Measurements from ENCODE around the gene FAM185A. TPM values are rescaled to one million over a fixed set of nuclear protein-coding genes. Genes with fewer than 3 reads are reported as not detected.

The FAM185A gene
- total RNA-seq, 1 experiment from 2014 or later, result 12.8 TPM

DNA sequence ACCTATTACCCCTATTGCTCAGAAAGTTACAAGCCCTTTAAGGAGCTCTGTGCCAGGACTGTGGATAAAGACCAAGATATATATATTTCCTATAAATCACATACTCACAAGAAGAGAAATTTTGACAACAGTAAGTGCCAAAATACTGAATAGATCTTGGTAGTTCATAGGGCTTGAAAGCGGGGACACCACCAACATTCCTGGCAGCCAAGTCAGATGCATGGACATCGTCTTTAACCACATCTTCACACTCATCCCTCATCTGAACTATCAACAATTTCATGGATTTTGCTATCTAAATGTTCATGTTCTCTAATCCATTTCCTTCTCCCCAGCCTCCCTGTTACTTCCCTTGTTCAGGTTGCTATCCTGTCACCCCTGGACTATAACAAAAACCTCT, 96.5 kb downstream of the FAM185A start:
- ChIA-PET POLR2A (no interaction called here), CTCF (no interaction called here)
- TF ChIP-seq, protein P1, sequence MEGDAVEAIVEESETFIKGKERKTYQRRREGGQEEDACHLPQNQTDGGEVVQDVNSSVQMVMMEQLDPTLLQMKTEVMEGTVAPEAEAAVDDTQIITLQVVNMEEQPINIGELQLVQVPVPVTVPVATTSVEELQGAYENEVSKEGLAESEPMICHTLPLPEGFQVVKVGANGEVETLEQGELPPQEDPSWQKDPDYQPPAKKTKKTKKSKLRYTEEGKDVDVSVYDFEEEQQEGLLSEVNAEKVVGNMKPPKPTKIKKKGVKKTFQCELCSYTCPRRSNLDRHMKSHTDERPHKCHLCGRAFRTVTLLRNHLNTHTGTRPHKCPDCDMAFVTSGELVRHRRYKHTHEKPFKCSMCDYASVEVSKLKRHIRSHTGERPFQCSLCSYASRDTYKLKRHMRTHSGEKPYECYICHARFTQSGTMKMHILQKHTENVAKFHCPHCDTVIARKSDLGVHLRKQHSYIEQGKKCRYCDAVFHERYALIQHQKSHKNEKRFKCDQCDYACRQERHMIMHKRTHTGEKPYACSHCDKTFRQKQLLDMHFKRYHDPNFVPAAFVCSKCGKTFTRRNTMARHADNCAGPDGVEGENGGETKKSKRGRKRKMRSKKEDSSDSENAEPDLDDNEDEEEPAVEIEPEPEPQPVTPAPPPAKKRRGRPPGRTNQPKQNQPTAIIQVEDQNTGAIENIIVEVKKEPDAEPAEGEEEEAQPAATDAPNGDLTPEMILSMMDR (IDR thresholded peaks at IDR 0.05; ENCODE audit: insufficient read depth in 1 of 2, low read depth in 1 of 2, low read length in 1 of 2, severe bottlenecking in 1 of 2, unreplicated experiment in 1 of 2), result no peak
- H3K4me1 Mint-ChIP-seq (ENCODE audit: low read depth, unreplicated experiment), result no peaks in the 10 kb centered on the region
- no TSS peak for BruUV-seq (replicated peaks)
- H3K4me3 Mint-ChIP-seq (ENCODE audit: unreplicated experiment), result no peak overlapping the region
- Histone ChIP-seq H3K27me3 (replicated peaks; ENCODE audit: control insufficient read depth, insufficient read depth, low read length) (no peaks in the 10 kb centered on the region), H3K4me1 (no peaks in the 10 kb centered on the region), H3K9me3 (no peaks in the 10 kb centered on the region), H3K4me3 (ENCODE audit: low read depth, low read length) (no peak overlapping the region), H3K36me3 (ENCODE audit: control insufficient read depth, insufficient read depth, low read length) (no peaks in the 10 kb centered on the region)
- H3K27ac Mint-ChIP-seq (ENCODE audit: unreplicated experiment), result no peak overlapping the region
- DNase-seq, result no peak
- H3K9me3 Mint-ChIP-seq (ENCODE audit: unreplicated experiment), result no peaks in the 10 kb centered on the region
- H3K27me3 Mint-ChIP-seq (ENCODE audit: insufficient read depth, unreplicated experiment), result no peaks in the 10 kb centered on the region
- no peaks in the 10 kb centered on the region for H3K36me3 Mint-ChIP-seq (ENCODE audit: insufficient read depth, unreplicated experiment)
- intact Hi-C loops (cut with micrococcal nuclease; ENCODE audit: unreplicated experiment), result no loop called here

DNA sequence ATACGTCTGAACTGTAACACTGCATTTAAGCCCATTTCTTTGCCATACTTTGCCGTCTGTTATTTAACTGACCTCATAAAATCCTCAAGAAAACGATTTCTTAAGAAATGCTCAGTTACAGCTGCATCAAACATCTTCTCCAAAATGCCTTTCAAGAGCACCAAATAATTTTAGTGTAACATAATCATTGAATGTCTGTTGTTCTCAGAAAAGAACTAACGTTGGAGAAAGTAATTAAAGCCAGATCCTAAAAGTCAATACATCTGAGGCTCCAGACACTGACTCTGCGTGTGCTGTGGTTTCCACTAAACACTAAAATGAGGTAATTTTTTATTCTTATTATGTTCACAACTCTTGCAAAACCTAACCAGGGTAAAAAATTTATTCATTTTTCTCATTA, 100.3 kb downstream of the FAM185A start:
- Mint-ChIP-seq H3K9me3 (ENCODE audit: unreplicated experiment) (no peaks in the 10 kb centered on the region), H3K4me1 (ENCODE audit: low read depth, unreplicated experiment) (no peaks in the 10 kb centered on the region), H3K27me3 (ENCODE audit: insufficient read depth, unreplicated experiment) (peaks cover 9% of the 10 kb centered on the region), H3K27ac (ENCODE audit: unreplicated experiment) (no peak overlapping the region), H3K4me3 (ENCODE audit: unreplicated experiment) (no peak overlapping the region), H3K36me3 (ENCODE audit: insufficient read depth, unreplicated experiment) (no peaks in the 10 kb centered on the region)
- Histone ChIP-seq H3K27me3 (replicated peaks; ENCODE audit: control insufficient read depth, insufficient read depth, low read length) (no peaks in the 10 kb centered on the region), H3K4me3 (ENCODE audit: low read depth, low read length) (no peak overlapping the region), H3K4me1 (no peaks in the 10 kb centered on the region), H3K36me3 (ENCODE audit: control insufficient read depth, insufficient read depth, low read length) (no peaks in the 10 kb centered on the region), H3K9me3 (no peaks in the 10 kb centered on the region)
- BruUV-seq (replicated peaks), result no TSS peak
- CTCF ChIA-PET, result no interaction called here
- POLR2A ChIA-PET, result no interaction called here
- TF ChIP-seq, protein P1 (IDR thresholded peaks at IDR 0.05; ENCODE audit: insufficient read depth in 1 of 2, low read depth in 1 of 2, low read length in 1 of 2, severe bottlenecking in 1 of 2, unreplicated experiment in 1 of 2), result no peak
- intact Hi-C loops (cut with micrococcal nuclease; ENCODE audit: unreplicated experiment), result no loop called here
- DNase-seq, result no peak

DNA sequence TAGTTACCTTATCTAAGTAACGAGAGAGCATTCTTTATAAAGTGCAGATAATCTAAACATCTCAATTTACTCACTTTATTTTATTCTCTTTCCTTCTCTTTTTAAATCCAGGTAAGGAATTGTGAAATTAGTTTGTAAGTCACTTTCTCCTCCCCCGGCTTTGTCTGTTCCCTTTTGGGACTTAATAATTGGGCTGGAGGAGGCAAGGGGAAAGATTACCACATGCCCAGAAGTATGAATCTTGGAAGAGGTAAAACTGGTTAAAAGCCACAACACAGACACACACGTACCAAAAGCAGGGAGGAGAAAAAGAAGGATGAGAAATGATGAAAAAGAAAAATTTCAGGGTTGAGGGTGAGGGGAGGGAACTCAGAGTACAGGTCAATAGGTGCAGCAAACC, 100.7 kb downstream of the FAM185A start:
- Mint-ChIP-seq H3K9me3 (ENCODE audit: unreplicated experiment) (no peaks in the 10 kb centered on the region), H3K4me1 (ENCODE audit: low read depth, unreplicated experiment) (no peaks in the 10 kb centered on the region), H3K4me3 (ENCODE audit: unreplicated experiment) (no peak overlapping the region), H3K36me3 (ENCODE audit: insufficient read depth, unreplicated experiment) (no peaks in the 10 kb centered on the region), H3K27ac (ENCODE audit: unreplicated experiment) (no peak overlapping the region), H3K27me3 (ENCODE audit: insufficient read depth, unreplicated experiment) (peaks cover 9% of the 10 kb centered on the region)
- BruUV-seq (replicated peaks), result no TSS peak
- Histone ChIP-seq H3K9me3 (no peaks in the 10 kb centered on the region), H3K27me3 (replicated peaks; ENCODE audit: control insufficient read depth, insufficient read depth, low read length) (no peaks in the 10 kb centered on the region), H3K4me1 (no peaks in the 10 kb centered on the region), H3K4me3 (ENCODE audit: low read depth, low read length) (no peak overlapping the region), H3K36me3 (ENCODE audit: control insufficient read depth, insufficient read depth, low read length) (no peaks in the 10 kb centered on the region)
- ChIA-PET POLR2A (no interaction called here), CTCF (no interaction called here)
- no peak for DNase-seq
- intact Hi-C loops (cut with micrococcal nuclease; ENCODE audit: unreplicated experiment), result no loop called here
- TF ChIP-seq, protein P1 (IDR thresholded peaks at IDR 0.05; ENCODE audit: insufficient read depth in 1 of 2, low read depth in 1 of 2, low read length in 1 of 2, severe bottlenecking in 1 of 2, unreplicated experiment in 1 of 2), result no peak
